ENCODE measurements around the gene MUC5AC. TPM values are rescaled to one million over a fixed set of nuclear protein-coding genes. Genes with fewer than 3 reads are reported as not detected.

MUC5AC gene
- total RNA-seq, 1 experiment from 2014 or later: 0.11 TPM

DNA sequence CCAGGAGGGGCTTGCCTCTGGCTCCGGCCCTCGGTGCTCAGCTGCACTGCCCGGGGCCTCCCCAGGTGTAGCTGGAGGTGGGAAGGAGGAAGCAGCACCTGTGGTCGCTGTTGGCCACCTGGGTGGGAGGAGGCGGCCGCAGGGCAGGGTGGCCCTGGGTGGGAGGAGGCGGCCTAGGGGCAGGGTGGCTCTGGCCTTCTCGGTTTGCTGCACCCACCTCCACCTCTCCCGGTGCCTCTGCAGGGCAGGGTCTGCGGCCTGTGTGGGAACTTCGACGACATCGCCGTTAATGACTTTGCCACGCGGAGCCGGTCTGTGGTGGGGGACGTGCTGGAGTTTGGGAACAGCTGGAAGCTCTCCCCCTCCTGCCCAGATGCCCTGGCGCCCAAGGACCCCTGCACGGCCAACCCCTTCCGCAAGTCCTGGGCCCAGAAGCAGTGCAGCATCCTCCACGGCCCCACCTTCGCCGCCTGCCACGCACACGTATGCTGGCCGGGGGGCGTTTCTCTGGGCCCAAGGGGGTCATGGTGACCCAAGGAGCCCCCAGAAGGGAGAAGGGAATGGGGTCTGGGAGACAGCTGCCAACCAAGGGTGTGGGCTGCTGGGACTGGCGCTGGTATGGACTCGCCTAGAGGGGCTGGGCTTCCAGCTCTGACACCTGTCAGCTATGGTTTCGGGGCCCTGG is 20.6 kb downstream of the MUC5AC start:
- Histone ChIP-seq H2AFZ (ENCODE audit: low read length) (no peak overlapping the region), H3K4me3 (ENCODE audit: low read length) (no peak overlapping the region), H4K20me1 (ENCODE audit: low read length) (no peaks in the 10 kb centered on the region), H3K27ac (ENCODE audit: low read length) (no peak overlapping the region), H3F3A (ENCODE audit: low read length, unreplicated experiment) (no peaks in the 10 kb centered on the region), H3K4me1 (ENCODE audit: insufficient read depth, low read length) (no peaks in the 10 kb centered on the region), H3K9me2 (replicated peaks; ENCODE audit: low read length) (no peaks in the 10 kb centered on the region), H3K4me2 (ENCODE audit: low read length) (no peak overlapping the region), H3K27me3 (ENCODE audit: low read length) (no peaks in the 10 kb centered on the region), H3K9ac (ENCODE audit: low read length) (no peak overlapping the region), H3K79me2 (ENCODE audit: low read length) (no peaks in the 10 kb centered on the region), H3K9me3 (ENCODE audit: low read length) (no peaks in the 10 kb centered on the region), H3K36me3 (ENCODE audit: low read depth, low read length) (no peaks in the 10 kb centered on the region)
- BruUV-seq (replicated peaks): no TSS peak
- ChIA-PET CTCF (no interaction called here), POLR2A (ENCODE audit: unreplicated experiment) (interaction anchor here (0.8 kb wide), 1 partner anchor 42 kb away, joined by 14 read pairs; no protein-coding TSS in a partner anchor)
- DNase-seq: no peak
- TF ChIP-seq EZH2 (IDR thresholded peaks at IDR 0.05; ENCODE audit: low read length, unreplicated experiment): no peak
- no peak for TF ChIP-seq EZH2phosphoT487 (IDR thresholded peaks at IDR 0.05; ENCODE audit: borderline replicate concordance, low read length)
- TF ChIP-seq, protein P1, sequence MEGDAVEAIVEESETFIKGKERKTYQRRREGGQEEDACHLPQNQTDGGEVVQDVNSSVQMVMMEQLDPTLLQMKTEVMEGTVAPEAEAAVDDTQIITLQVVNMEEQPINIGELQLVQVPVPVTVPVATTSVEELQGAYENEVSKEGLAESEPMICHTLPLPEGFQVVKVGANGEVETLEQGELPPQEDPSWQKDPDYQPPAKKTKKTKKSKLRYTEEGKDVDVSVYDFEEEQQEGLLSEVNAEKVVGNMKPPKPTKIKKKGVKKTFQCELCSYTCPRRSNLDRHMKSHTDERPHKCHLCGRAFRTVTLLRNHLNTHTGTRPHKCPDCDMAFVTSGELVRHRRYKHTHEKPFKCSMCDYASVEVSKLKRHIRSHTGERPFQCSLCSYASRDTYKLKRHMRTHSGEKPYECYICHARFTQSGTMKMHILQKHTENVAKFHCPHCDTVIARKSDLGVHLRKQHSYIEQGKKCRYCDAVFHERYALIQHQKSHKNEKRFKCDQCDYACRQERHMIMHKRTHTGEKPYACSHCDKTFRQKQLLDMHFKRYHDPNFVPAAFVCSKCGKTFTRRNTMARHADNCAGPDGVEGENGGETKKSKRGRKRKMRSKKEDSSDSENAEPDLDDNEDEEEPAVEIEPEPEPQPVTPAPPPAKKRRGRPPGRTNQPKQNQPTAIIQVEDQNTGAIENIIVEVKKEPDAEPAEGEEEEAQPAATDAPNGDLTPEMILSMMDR (conservative IDR thresholded peaks at IDR 0.05; ENCODE audit: low read depth, low read length): no peak
- no peak for ATAC-seq
- intact Hi-C loops (cut with micrococcal nuclease): no loop called here

DNA sequence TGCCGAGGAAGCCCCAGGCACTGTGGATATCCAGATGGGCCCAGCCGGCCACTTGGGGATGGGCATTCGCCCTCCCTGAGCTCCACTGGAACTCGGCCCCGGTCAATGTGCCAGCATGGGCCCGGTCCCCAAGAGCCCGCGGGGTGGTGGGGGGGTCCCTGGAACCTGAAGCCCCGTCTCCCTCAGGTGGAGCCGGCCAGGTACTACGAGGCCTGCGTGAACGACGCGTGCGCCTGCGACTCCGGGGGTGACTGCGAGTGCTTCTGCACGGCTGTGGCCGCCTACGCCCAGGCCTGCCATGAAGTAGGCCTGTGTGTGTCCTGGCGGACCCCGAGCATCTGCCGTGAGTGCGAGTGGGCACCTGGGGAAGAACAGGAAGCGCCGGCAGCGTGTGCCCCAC is 21.2 kb downstream of the MUC5AC start:
- POLR2A ChIA-PET (ENCODE audit: unreplicated experiment): interaction anchor here (0.8 kb wide), 1 partner anchor 41 kb away, joined by 14 read pairs; no protein-coding TSS in a partner anchor
- H3K27me3 ChIP-seq (ENCODE audit: low read length): no peaks in the 10 kb centered on the region
- no peak overlapping the region for H3K4me3 ChIP-seq (ENCODE audit: low read length)
- H3F3A ChIP-seq (ENCODE audit: low read length, unreplicated experiment): no peaks in the 10 kb centered on the region
- CTCF ChIA-PET: no interaction called here
- no peaks in the 10 kb centered on the region for H4K20me1 ChIP-seq (ENCODE audit: low read length)
- intact Hi-C loops (cut with micrococcal nuclease): no loop called here
- no peak overlapping the region for H3K9ac ChIP-seq (ENCODE audit: low read length)
- H3K4me1 ChIP-seq (ENCODE audit: insufficient read depth, low read length): no peaks in the 10 kb centered on the region
- H3K79me2 ChIP-seq (ENCODE audit: low read length): no peaks in the 10 kb centered on the region
- no peaks in the 10 kb centered on the region for H3K9me2 ChIP-seq (replicated peaks; ENCODE audit: low read length)
- DNase-seq (no peak), ATAC-seq (no peak)
- no peak overlapping the region for H3K27ac ChIP-seq (ENCODE audit: low read length)
- H3K4me2 ChIP-seq (ENCODE audit: low read length): no peak overlapping the region
- no TSS peak for BruUV-seq (replicated peaks)
- H3K9me3 ChIP-seq (ENCODE audit: low read length): no peaks in the 10 kb centered on the region
- no peaks in the 10 kb centered on the region for H3K36me3 ChIP-seq (ENCODE audit: low read depth, low read length)
- no peak overlapping the region for H2AFZ ChIP-seq (ENCODE audit: low read length)
- TF ChIP-seq, protein P1 (conservative IDR thresholded peaks at IDR 0.05; ENCODE audit: low read depth, low read length): no peak
- TF ChIP-seq EZH2phosphoT487 (IDR thresholded peaks at IDR 0.05; ENCODE audit: borderline replicate concordance, low read length) (no peak), EZH2 (IDR thresholded peaks at IDR 0.05; ENCODE audit: low read length, unreplicated experiment) (no peak)

DNA sequence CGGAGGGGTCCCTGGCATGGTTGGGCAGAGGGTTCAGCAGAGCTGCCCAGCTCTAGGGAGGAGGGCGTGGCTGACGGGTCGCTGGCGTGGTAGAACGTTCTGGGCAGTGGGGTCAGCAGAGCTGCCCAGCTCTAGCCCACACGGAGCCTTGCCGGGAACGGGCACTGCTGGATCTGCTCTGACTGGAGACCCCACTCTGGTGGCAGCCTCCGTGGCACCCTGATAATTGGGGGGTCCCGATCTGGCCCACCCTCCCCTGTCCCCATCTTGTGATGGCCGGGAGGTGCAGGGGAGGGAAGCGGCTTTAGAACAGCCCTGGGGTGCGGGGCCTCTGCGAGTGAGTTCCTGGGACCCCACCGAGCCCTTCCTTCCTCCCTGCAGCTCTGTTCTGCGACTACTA is 21.9 kb downstream of the MUC5AC start:
- H3K4me2 ChIP-seq (ENCODE audit: low read length): no peak overlapping the region
- ATAC-seq: no peak
- no peaks in the 10 kb centered on the region for H3K79me2 ChIP-seq (ENCODE audit: low read length)
- no peaks in the 10 kb centered on the region for H3K9me3 ChIP-seq (ENCODE audit: low read length)
- no peak for DNase-seq
- no peak overlapping the region for H3K9ac ChIP-seq (ENCODE audit: low read length)
- H3K4me1 ChIP-seq (ENCODE audit: insufficient read depth, low read length): no peaks in the 10 kb centered on the region
- no peaks in the 10 kb centered on the region for H3K27me3 ChIP-seq (ENCODE audit: low read length)
- TF ChIP-seq, protein P1 (conservative IDR thresholded peaks at IDR 0.05; ENCODE audit: low read depth, low read length): no peak
- TF ChIP-seq EZH2phosphoT487 (IDR thresholded peaks at IDR 0.05; ENCODE audit: borderline replicate concordance, low read length) (no peak), EZH2 (IDR thresholded peaks at IDR 0.05; ENCODE audit: low read length, unreplicated experiment) (no peak)
- no peak overlapping the region for H2AFZ ChIP-seq (ENCODE audit: low read length)
- no peak overlapping the region for H3K4me3 ChIP-seq (ENCODE audit: low read length)
- H3K27ac ChIP-seq (ENCODE audit: low read length): no peak overlapping the region
- intact Hi-C loops (cut with micrococcal nuclease): no loop called here
- no peaks in the 10 kb centered on the region for H4K20me1 ChIP-seq (ENCODE audit: low read length)
- POLR2A ChIA-PET (ENCODE audit: unreplicated experiment): no interaction called here
- no peaks in the 10 kb centered on the region for H3F3A ChIP-seq (ENCODE audit: low read length, unreplicated experiment)
- CTCF ChIA-PET: interaction anchor here (0.6 kb wide), 1 partner anchor 126 kb away, joined by 5 read pairs; no protein-coding TSS in a partner anchor
- H3K9me2 ChIP-seq (replicated peaks; ENCODE audit: low read length): no peaks in the 10 kb centered on the region
- no TSS peak for BruUV-seq (replicated peaks)
- H3K36me3 ChIP-seq (ENCODE audit: low read depth, low read length): no peaks in the 10 kb centered on the region
